H54 (cell line): ENCODE results near the gene MAGI3.
"Not testable (repeated sequence)": the region's sequence is repeated elsewhere in the genome, so short reads cannot be mapped to it uniquely, and the experiment has no call there.

Experiments
- DNase-seq: peaks from one replicate; pipeline ENCODE4 v3.0.0; 2011; ENCODE audit warnings: low spot score, mixed read lengths; ENCODE audit not compliant: insufficient read length
- FAIRE-seq: peaks from 3 replicates; lab custom pipeline; 2011; peaks lifted over from hg19 to GRCh38; lab: Jason Lieb, UNC
- POLR2A ChIP-seq: IDR thresholded peaks from 2 replicates; pipeline ENCODE4 v1.6.1; 2011; ENCODE audit warnings: low read depth, mild to moderate bottlenecking, low read length

The MAGI3 gene

GRCh38 chr1:113567427-113567826 is 177.1 kb downstream of the MAGI3 start:
- no peak for DNase-seq
- no peak for FAIRE-seq
- TF ChIP-seq POLR2A, result no peak

GRCh38 chr1:113575744-113576260 is 185.5 kb downstream of the MAGI3 start:
- DNase-seq, FAIRE-seq: not testable (repeated sequence)

- DNase-seq (no peak), FAIRE-seq (no peak)
- no peak for TF ChIP-seq POLR2A
Measured at GRCh38 chr1:113576271-113576670, 186.0 kb downstream of the MAGI3 start.

- TF ChIP-seq POLR2A, result no peak
- DNase-seq (no peak), FAIRE-seq (no peak)
Measured at GRCh38 chr1:113579256-113580018, 189.1 kb downstream of the MAGI3 start.

- DNase-seq (no peak), FAIRE-seq (peak; percentile 58)
- no peak for TF ChIP-seq POLR2A
Measured at GRCh38 chr1:113581323-113581722, 191.0 kb downstream of the MAGI3 start.

- no peak for FAIRE-seq
- no peak for TF ChIP-seq POLR2A
Measured at GRCh38 chr1:113582084-113582483, 191.8 kb downstream of the MAGI3 start.

GRCh38 chr1:113587475-113587874 is 197.2 kb downstream of the MAGI3 start:
- no peak for TF ChIP-seq POLR2A
- no peak for FAIRE-seq

More at GRCh38 chr1:113582084-113582483, 191.8 kb downstream of the MAGI3 start:
- no peak for DNase-seq

GRCh38 chr1:113592230-113592629 is 201.9 kb downstream of the MAGI3 start:
- no peak for FAIRE-seq
- no peak for TF ChIP-seq POLR2A
- DNase-seq, result no peak

More at GRCh38 chr1:113587475-113587874, 197.2 kb downstream of the MAGI3 start:
- no peak for DNase-seq

- DNase-seq, result no peak
- FAIRE-seq, result no peak
- TF ChIP-seq POLR2A, result no peak
Measured at GRCh38 chr1:113593550-113594297, 203.4 kb downstream of the MAGI3 start.

- FAIRE-seq, DNase-seq: not testable (repeated sequence)
Measured at GRCh38 chr1:113604466-113604865, 214.2 kb downstream of the MAGI3 start.

GRCh38 chr1:113605146-113605545 is 214.8 kb downstream of the MAGI3 start:
- DNase-seq (no peak), FAIRE-seq (no peak)
- no peak for TF ChIP-seq POLR2A

- TF ChIP-seq POLR2A, result no peak
- FAIRE-seq, result no peak
- DNase-seq, result no peak
Measured at GRCh38 chr1:113608399-113608798, 218.1 kb downstream of the MAGI3 start.

GRCh38 chr1:113610372-113610771 is 220.1 kb downstream of the MAGI3 start:
- DNase-seq, result no peak
- FAIRE-seq, result no peak
- TF ChIP-seq POLR2A, result no peak

- DNase-seq (no peak), FAIRE-seq (peak; percentile 65)
- no peak for TF ChIP-seq POLR2A
Measured at GRCh38 chr1:113615425-113615824, 225.1 kb downstream of the MAGI3 start.

- FAIRE-seq (peak; percentile 86), DNase-seq (no peak)
- no peak for TF ChIP-seq POLR2A
Measured at GRCh38 chr1:113616156-113616555, 225.8 kb downstream of the MAGI3 start.
